Gastroesophageal sphincter (tissue), 4 donors: ENCODE measurements around the gene RFX3. TPM values are rescaled to one million over a fixed set of nuclear protein-coding genes. Genes with fewer than 3 reads are reported as not detected.

Source experiments
- ATAC-seq: fragments of 150-250 bp; one replicate; pipeline ENCODE4 v1.9.1; 2016; ENCODE audit warnings: mild to moderate bottlenecking, moderate library complexity
- H3K27ac ChIP-seq, 4 donors: fragments of 200-600 bp; sonication (generic) in 3 of 4; 1 replicate in 3 of 4; 2 replicates in 1 of 4; pipeline ENCODE4 v1.5.1; 2016 to 2019
- H3K27me3 ChIP-seq: fragments of 200-600 bp; sonication (generic); one replicate; pipeline ENCODE4 v1.5.1; 2019
- H3K36me3 ChIP-seq, 2 donors: fragments of 200-600 bp; sonication (generic); one replicate each; pipeline ENCODE4 v1.5.1; 2019; ENCODE audit warnings: control low read depth in 1 of 2
- H3K4me1 ChIP-seq, 3 donors: fragments of 200-600 bp; sonication (generic); 1 replicate in 2 of 3; 2 replicates in 1 of 3; pipeline ENCODE4 v1.5.1; 2016 to 2019; ENCODE audit warnings: control low read depth in 2 of 3
- H3K4me3 ChIP-seq, 2 donors: fragments of 200-600 bp; sonication (generic); one replicate each; pipeline ENCODE4 v1.5.1; 2019; ENCODE audit warnings: mild to moderate bottlenecking in 1 of 2, moderate library complexity in 1 of 2
- H3K9me3 ChIP-seq, 3 donors: fragments of 200-600 bp; sonication (generic); one replicate each; pipeline ENCODE4 v1.5.1; 2017 to 2019; ENCODE audit warnings: control low read depth in 2 of 3
- CTCF ChIP-seq, 4 experiments: fragments of 200-600 bp in 2 of 4; fragments of 450-650 bp in 2 of 4; sonication (generic) in 1 of 4; IDR thresholded peaks; one replicate each; pipeline ENCODE4 v1.5.1; 2017 to 2019; ENCODE audit warnings: antibody characterized with exemption in 4 of 4, mild to moderate bottlenecking in 2 of 4, moderate library complexity in 2 of 4
- EP300 ChIP-seq: sonication (generic); formaldehyde crosslinking; IDR thresholded peaks from one replicate; pipeline ENCODE4 v1.6.1; 2017; ENCODE audit warnings: antibody characterized with exemption, mild to moderate bottlenecking
- POLR2A ChIP-seq, 2 donors: fragments of 450-650 bp; IDR thresholded peaks; one replicate each; pipeline ENCODE4 v1.6.1; 2017; ENCODE audit warnings: antibody characterized with exemption in 2 of 2, mild to moderate bottlenecking in 2 of 2, moderate library complexity in 1 of 2
- POLR2AphosphoS5 ChIP-seq: sonication (generic); formaldehyde crosslinking; IDR thresholded peaks from one replicate; pipeline ENCODE4 v1.6.1; 2017; ENCODE audit warnings: antibody characterized with exemption
- WGBS, 2 donors: methylation state at CpG; one replicate each; pipeline ENCODE4 v1.1.5; 2018; ENCODE audit warnings: low coverage in 1 of 2; 5-methylcytosine and 5-hydroxymethylcytosine counted together
- total RNA-seq, 4 donors: library from RNA; depleted of rRNA; stranded (reverse); fragments of >200 nt; gene quantifications; one replicate each; pipeline ENCODE4 v1.1.0, GENCODE V29; 2016

RFX3 gene
- total RNA-seq, 4 donors from 2014 or later, result 5.6 to 9.0 (median 7.7) TPM

- 42 to 47% methylated on average over 4 of the region's 4 CpGs for WGBS, 2 donors
- Histone ChIP-seq H3K4me1 (peaks cover 0 to 35% (median 0%) of the 10 kb centered on the region in 3 donors), H3K4me3 (no peak overlapping the region), H3K36me3 (no peaks in the 10 kb centered on the region), H3K27ac (no peak overlapping the region), H3K9me3 (no peaks in the 10 kb centered on the region), H3K27me3 (no peaks in the 10 kb centered on the region)
- no peak for ATAC-seq
- TF ChIP-seq EP300 (no peak), CTCF (IDR thresholded peaks at IDR 0.05) (no peak), POLR2A (IDR thresholded peaks at IDR 0.05) (no peak), POLR2AphosphoS5 (no peak)
These were observed 57.2 kb downstream of the RFX3 start for GRCh38 chr9:3468421-3469205.

GRCh38 chr9:3467593-3468219 lies 58.1 kb downstream of the RFX3 start:
- Histone ChIP-seq H3K27me3 (no peaks in the 10 kb centered on the region), H3K4me3 (no peak overlapping the region), H3K9me3 (no peaks in the 10 kb centered on the region), H3K4me1 (peaks cover 0 to 28% (median 0%) of the 10 kb centered on the region in 3 donors), H3K27ac (no peak overlapping the region), H3K36me3 (no peaks in the 10 kb centered on the region)
- WGBS, 2 donors, result 55 to 62% methylated on average over 4 of the region's 4 CpGs
- peak; percentile 66 for ATAC-seq
- TF ChIP-seq EP300 (no peak), CTCF (IDR thresholded peaks at IDR 0.05) (peak; percentile 35 to 78 (median 53))

- H3K36me3 ChIP-seq, result no peaks in the 10 kb centered on the region
- no peak for TF ChIP-seq EP300
- H3K9me3 ChIP-seq, result no peaks in the 10 kb centered on the region
- peaks cover 0 to 22% (median 0%) of the 10 kb centered on the region in 3 donors for H3K4me1 ChIP-seq
- 91 to 96% methylated on average over 6 of the region's 6 CpGs for WGBS, 2 donors
- ATAC-seq, result no peak
- no peak overlapping the region for H3K4me3 ChIP-seq
- no peak overlapping the region for H3K27ac ChIP-seq
- H3K27me3 ChIP-seq, result no peaks in the 10 kb centered on the region
These were observed 61.7 kb downstream of the RFX3 start for GRCh38 chr9:3464033-3464638.

GRCh38 chr9:3458806-3459475 lies 66.9 kb downstream of the RFX3 start:
- no peak overlapping the region for H3K27ac ChIP-seq
- peaks cover 0 to 17% (median 0%) of the 10 kb centered on the region in 3 donors for H3K4me1 ChIP-seq
- no peaks in the 10 kb centered on the region for H3K36me3 ChIP-seq
- no peak overlapping the region for H3K4me3 ChIP-seq
- H3K9me3 ChIP-seq, result no peaks in the 10 kb centered on the region
- no peak for ATAC-seq
- WGBS, 2 donors, result 58 to 64% methylated on average over 3 of the region's 3 CpGs
- no peaks in the 10 kb centered on the region for H3K27me3 ChIP-seq
- TF ChIP-seq EP300 (no peak), POLR2A (IDR thresholded peaks at IDR 0.05) (no peak), CTCF (IDR thresholded peaks at IDR 0.05) (no peak), POLR2AphosphoS5 (no peak)

GRCh38 chr9:3457175-3457574 lies 68.6 kb downstream of the RFX3 start:
- Histone ChIP-seq H3K27ac (no peak overlapping the region), H3K36me3 (no peaks in the 10 kb centered on the region), H3K4me3 (no peak overlapping the region), H3K27me3 (no peaks in the 10 kb centered on the region), H3K9me3 (no peaks in the 10 kb centered on the region), H3K4me1 (peaks cover 0 to 17% (median 0%) of the 10 kb centered on the region in 3 donors)
- ATAC-seq, result no peak
- TF ChIP-seq CTCF (IDR thresholded peaks at IDR 0.05) (no peak), EP300 (no peak), POLR2A (IDR thresholded peaks at IDR 0.05) (no peak), POLR2AphosphoS5 (no peak)
